ENCODE results near the gene IER5.

IER5 gene

DNA sequence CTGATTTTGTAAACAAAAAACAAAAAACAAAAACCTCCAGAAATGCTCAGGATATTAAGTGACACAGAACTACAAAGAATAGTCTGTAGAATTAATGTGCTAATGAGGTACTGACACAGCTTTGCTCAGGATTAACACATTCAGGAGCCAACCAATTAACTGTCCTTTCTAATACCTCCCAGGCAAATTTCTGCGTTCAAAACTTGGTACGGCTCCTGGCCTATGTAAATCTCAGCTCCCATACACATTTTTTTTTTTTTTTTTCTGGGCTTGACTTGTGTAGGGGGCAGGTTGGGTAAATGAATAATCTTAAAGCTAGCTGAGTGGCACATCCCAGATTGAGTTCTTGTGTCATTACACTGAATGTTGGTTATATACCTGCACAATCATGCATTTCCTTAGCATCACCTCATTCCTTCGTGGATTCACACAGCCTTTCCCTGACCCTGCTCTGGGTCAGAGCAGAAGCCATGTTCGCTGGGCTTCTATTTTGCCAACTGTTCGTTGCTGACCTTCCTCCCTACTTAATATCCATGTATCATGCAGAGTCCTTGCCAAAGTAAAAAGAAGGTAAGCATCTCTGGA is 12.6 kb upstream of the IER5 start:
- in situ Hi-C loops (cut with MboI; ENCODE audit: low sequenced_read_pairs): no loop called here

GRCh38 chr1:181076852-181077251 is 11.6 kb upstream of the IER5 start:
- in situ Hi-C loops (cut with MboI; ENCODE audit: low sequenced_read_pairs): no loop called here

- in situ Hi-C loops (cut with MboI; ENCODE audit: low sequenced_read_pairs): no loop called here
These were observed 10.8 kb upstream of the IER5 start for GRCh38 chr1:181077576-181078242.

- in situ Hi-C loops (cut with MboI; ENCODE audit: low sequenced_read_pairs): no loop called here
These were observed 9.1 kb upstream of the IER5 start for GRCh38 chr1:181079382-181079781.

- in situ Hi-C loops (cut with MboI; ENCODE audit: low sequenced_read_pairs): no loop called here
These were observed 8.6 kb upstream of the IER5 start for GRCh38 chr1:181079920-181080319.

DNA sequence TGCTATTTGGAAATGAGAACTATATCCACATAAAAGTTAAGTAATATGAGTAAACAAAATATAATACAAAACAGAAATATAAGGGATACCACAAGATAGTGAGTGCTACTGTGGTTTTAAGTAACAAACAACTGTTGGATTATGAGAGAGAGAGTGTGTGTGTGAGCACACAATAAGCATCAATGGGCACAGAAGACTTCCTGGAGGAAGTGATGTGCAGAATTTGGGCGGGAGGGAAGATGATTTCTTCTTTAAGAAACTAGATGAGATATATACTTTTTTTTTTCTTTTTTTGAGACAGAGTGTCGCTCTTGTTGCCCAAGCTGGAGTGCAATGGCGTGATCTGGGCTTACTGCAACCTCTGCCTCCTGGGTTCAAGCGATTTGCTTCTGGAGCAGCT is 7.9 kb upstream of the IER5 start:
- in situ Hi-C loops (cut with MboI; ENCODE audit: low sequenced_read_pairs): no loop called here

GRCh38 chr1:181081395-181081794 is 7.1 kb upstream of the IER5 start:
- in situ Hi-C loops (cut with MboI; ENCODE audit: low sequenced_read_pairs): no loop called here

DNA sequence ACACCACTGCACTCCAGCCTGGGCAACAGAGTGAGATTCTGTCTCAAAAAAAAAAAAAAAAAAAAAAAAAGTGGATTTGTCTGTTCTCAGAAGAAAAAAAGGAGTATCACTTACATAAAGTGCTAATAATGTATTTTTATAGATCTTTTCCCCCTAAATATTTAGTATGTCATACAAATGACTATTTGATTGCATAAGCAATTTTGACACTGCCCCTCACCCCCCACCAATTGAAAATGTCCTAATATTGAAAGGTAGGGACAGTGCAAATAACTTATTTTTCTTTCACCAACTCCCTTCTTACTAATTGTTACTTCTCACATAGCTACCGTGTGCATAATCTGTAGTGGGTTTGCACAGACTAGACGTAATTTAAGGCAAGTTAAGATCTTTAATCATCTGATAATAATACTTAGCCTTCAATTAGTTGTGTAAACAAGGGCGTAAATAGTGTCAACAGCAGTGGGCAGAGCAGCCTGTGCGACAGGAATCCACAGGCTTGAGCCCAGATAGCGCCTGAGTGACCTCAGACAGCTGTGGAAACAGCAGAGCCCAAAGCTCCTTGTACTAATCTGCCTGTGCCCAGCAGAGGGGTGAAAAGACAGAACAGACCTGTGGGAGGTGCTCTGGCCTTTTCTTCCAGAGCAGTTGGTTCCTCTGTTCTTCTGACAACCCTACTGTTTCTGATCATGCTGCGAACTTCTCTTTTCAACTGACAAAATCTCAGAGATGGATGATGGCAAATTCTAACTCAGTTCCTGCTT is 4.5 kb upstream of the IER5 start:
- in situ Hi-C loops (cut with MboI; ENCODE audit: low sequenced_read_pairs): no loop called here

GRCh38 chr1:181084606-181084969 is 3.9 kb upstream of the IER5 start:
- in situ Hi-C loops (cut with MboI; ENCODE audit: low sequenced_read_pairs): no loop called here

DNA sequence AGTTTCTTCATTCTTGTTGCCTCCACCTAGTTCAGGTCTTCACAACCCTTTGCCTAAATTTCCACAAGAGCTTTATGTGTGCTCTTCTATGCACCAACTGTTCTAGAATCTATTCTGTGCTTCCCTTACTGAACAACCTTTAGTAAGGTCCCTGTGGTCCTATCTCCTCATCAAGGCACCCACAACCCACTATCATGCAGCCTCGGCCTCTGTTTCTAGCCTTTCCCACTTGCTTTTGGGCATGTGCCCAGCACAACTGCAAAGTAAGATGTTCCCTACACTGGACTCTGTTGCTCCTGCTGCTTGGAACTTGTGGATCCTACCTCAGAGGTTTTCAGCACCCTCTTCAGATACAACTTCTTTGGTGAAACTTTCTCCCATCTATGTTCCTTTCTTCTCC is 2.4 kb upstream of the IER5 start:
- in situ Hi-C loops (cut with MboI; ENCODE audit: low sequenced_read_pairs): no loop called here

DNA sequence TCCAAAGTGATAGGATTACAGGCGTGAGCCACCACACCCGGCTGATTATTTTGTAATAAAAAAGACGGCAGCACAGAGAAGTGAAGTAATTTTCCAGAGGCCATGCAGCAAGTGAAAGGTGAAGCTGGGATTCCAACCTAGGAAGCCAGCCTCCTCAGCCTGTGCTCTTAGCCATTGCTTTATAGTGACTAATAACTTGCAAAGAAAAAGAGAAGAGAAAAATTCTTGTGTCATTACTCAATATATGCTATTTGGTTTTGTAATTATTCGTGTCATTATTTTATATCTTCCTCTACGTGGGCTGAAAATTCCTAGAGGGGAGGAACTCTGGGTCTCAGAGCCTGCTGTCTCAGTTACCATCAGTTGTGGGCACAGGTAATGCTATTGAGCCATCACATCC is 1.6 kb upstream of the IER5 start:
- in situ Hi-C loops (cut with MboI; ENCODE audit: low sequenced_read_pairs): no loop called here

- in situ Hi-C loops (cut with MboI; ENCODE audit: low sequenced_read_pairs): no loop called here
These were observed 1.0 kb upstream of the IER5 start for GRCh38 chr1:181087400-181087901.

- in situ Hi-C loops (cut with MboI; ENCODE audit: low sequenced_read_pairs): no loop called here
These were observed 646 bp downstream of the IER5 start for GRCh38 chr1:181089017-181089675.

DNA sequence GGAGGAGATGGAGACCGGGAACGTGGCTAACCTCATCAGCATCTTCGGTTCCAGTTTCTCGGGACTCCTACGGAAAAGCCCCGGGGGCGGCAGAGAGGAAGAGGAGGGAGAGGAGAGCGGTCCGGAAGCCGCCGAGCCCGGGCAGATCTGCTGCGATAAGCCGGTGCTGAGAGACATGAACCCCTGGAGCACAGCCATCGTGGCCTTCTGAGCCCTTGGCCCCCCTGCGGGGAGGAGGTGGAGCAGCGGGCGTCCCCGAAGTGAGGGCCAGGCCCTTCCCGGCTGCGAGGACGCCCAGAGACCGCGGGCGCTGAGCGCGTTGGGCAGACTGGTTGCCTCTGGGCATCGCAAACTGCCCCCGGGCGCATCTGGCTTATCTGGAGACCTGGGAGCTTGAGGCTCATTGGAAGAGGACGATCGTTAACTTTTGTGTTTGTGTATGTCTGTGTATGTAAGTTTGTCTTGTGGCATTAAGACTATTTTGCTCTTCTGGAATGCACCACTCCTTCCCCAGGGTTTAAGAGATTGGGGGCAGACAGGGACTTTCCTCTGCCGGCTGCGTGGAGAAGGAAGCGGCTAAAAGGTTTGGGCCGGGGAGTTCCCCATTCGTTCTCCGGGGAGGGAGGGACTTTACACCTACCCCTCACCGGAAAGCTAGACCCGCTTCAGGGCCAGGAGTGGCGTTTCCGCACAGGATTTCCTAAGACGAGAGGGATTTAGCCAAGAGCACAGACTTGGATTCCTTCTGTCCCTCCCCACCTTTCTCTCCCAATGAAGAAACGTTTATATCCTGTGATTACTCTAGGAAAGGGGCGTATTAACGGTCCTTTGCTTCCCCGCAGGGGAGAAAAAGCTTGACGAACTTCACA is 1.4 kb downstream of the IER5 start:
- in situ Hi-C loops (cut with MboI; ENCODE audit: low sequenced_read_pairs): loop anchor here (5.0 kb wide), 1 partner anchor 42 kb away; no protein-coding TSS in a partner anchor

DNA sequence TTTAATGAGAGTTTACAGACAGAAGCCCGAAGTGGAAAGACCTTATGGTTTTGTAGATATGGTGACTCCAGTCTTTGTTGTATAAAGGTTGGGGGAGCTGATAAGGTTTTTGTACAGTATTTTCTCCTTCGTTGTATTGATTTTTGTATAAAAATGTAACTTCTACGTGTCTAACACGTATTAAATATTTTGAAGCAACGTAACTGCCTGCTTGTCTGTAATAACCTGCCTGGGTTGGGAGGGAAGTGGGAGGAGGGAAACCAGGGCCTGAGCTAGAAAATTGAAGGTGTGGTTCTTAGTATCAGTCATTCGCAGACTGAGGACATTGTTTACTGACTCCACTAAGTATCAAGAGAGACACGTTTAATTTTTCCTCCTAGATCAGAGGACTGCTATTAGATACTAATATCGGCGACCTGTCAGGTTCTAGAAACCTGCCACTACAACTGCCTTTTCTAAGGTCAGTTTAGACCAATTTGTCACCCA is 2.2 kb downstream of the IER5 start:
- in situ Hi-C loops (cut with MboI; ENCODE audit: low sequenced_read_pairs): loop anchor here (5.0 kb wide), 1 partner anchor 42 kb away; no protein-coding TSS in a partner anchor

DNA sequence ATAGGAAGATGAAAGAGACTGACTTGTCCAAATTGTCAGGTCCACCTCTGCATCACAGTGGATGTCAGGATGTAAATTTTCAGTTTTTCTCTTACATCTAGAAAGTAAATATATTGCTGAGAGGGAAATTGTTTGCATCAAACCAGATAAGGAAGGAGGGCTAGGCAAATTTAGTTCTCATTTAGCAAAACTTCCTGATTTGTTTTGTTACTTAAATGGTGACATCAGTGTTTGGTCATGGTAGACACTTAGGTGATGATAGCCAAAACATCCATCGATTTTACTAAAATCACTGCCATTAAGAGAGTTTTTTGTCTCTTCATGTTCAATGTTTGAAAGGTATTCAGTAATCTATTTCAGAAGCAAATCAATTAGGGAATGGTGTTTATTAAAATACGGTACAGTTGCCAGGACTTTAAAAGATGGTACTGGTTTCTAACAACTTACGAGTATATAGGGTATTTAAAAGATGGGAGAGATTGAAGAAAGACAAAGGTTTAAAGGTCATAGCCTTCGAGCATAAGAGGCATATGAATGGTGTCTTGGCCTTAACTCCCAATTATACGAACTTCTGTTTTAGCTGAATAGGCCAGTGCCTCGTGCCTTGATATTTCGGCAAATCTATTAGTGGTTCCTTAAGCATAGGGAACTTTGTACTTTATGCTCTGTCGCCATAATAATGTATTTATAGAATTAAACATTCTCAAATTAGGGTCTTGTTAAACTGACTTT is 3.0 kb downstream of the IER5 start:
- in situ Hi-C loops (cut with MboI; ENCODE audit: low sequenced_read_pairs): loop anchor here (5.0 kb wide), 1 partner anchor 41 kb away; no protein-coding TSS in a partner anchor

GRCh38 chr1:181092056-181092455 is 3.6 kb downstream of the IER5 start:
- in situ Hi-C loops (cut with MboI; ENCODE audit: low sequenced_read_pairs): loop anchor here (5.0 kb wide), 1 partner anchor 40 kb away; no protein-coding TSS in a partner anchor

DNA sequence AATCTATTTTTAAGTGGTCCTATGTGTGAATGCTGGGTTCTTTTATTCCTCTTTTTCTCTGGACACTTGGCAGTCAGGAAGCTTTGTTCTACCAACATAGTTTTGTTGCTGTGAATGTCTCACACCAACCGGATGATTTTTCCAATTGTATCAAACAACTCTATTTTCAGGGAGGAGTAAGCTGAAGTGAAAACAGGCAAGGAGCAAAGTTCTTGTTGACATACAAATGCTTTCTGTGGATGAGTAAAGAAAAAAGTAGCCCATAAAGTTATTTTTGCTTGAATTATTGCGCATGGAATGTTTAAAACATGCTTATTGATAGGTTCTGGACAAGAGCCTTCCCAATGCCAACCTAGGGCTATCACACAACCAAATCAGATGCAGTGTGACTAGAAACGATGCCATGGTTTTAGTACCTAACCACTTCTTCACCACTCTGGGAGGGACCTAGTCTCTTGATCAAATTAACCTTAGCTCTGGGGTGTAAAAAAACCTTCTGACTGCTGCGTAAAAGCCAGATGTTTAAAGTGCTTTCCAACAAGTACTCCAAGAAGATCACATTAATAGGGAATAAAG is 4.5 kb downstream of the IER5 start:
- in situ Hi-C loops (cut with MboI; ENCODE audit: low sequenced_read_pairs): loop anchor here (5.0 kb wide), 1 partner anchor 39 kb away; no protein-coding TSS in a partner anchor
